GM19035 (cell line): Measurements from ENCODE around the gene AZU1.
"Not testable (repeated sequence)": the region's sequence is repeated elsewhere in the genome, so short reads cannot be mapped to it uniquely, and the experiment has no call there.

Experiments
- ATAC-seq: cut with Tn5 transposase; IDR thresholded peaks from one replicate; pipeline ENCODE4 v1.9.1; 2021; ENCODE audit not compliant: unreplicated experiment

AZU1 gene

GRCh38 chr19:869245-870177 lies 41.9 kb downstream of the AZU1 start:
- ATAC-seq: no peak

- no peak for ATAC-seq
Observed at GRCh38 chr19:870314-870713, 42.7 kb downstream of the AZU1 start.

- no peak for ATAC-seq
Observed at GRCh38 chr19:870963-871401, 43.3 kb downstream of the AZU1 start.

GRCh38 chr19:871446-872265 lies 44.0 kb downstream of the AZU1 start:
- no peak for ATAC-seq

- no peak for ATAC-seq
Observed at GRCh38 chr19:872266-872951, 44.8 kb downstream of the AZU1 start.

- ATAC-seq: no peak
Observed at GRCh38 chr19:873084-873483, 45.4 kb downstream of the AZU1 start.

GRCh38 chr19:873561-874041 lies 46.0 kb downstream of the AZU1 start:
- no peak for ATAC-seq

GRCh38 chr19:875265-875879 lies 47.7 kb downstream of the AZU1 start:
- no peak for ATAC-seq

GRCh38 chr19:876089-876488 lies 48.5 kb downstream of the AZU1 start:
- no peak for ATAC-seq

GRCh38 chr19:876780-877314 lies 49.2 kb downstream of the AZU1 start:
- ATAC-seq: no peak

GRCh38 chr19:877992-878660 lies 50.5 kb downstream of the AZU1 start:
- not testable (repeated sequence) for ATAC-seq

GRCh38 chr19:878751-879561 lies 51.3 kb downstream of the AZU1 start:
- ATAC-seq: not testable (repeated sequence)

GRCh38 chr19:879711-880438 lies 52.2 kb downstream of the AZU1 start:
- no peak for ATAC-seq
